OCI-LY7 (cell line): ENCODE data around the gene NUP188.

ENCODE experiments used
- EZH2phosphoT487 ChIP-seq: fragments of 200-600 bp; sonication (generic); IDR thresholded peaks from 2 replicates; pipeline ENCODE4 v1.6.1; 2018; ENCODE audit warnings: low read depth, borderline replicate concordance, mild to moderate bottlenecking, mixed run types, antibody characterized with exemption, low read length, moderate library complexity, mixed read lengths
- TF ChIP-seq, protein P1 (sequence below): fragments of 200-600 bp; sonication (generic); conservative IDR thresholded peaks from 2 replicates; pipeline ENCODE4 v1.5.1; 2014; ENCODE audit warnings: mild to moderate bottlenecking, antibody characterized with exemption, low read length, moderate library complexity, mixed read lengths

DNA sequence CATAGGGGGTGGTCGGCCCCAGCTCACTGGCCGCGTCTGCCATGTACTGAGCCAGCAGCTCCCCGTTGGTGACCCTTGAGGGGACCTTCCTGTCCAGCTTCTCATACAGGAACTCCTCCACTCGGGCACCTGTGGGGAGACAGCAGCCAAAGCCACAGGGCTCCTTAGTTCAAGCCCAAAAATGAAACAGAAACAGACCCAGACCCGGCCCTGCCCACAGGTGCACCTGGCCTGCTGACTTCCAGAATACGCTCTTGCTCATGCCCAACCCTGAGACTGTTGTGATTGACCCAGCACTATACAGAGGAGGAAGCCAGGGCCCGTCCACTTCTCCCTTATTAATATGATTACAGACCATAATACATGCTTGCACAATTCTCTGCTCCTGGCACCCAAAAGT is 73.6 kb downstream of the NUP188 start:
- TF ChIP-seq, protein P1, sequence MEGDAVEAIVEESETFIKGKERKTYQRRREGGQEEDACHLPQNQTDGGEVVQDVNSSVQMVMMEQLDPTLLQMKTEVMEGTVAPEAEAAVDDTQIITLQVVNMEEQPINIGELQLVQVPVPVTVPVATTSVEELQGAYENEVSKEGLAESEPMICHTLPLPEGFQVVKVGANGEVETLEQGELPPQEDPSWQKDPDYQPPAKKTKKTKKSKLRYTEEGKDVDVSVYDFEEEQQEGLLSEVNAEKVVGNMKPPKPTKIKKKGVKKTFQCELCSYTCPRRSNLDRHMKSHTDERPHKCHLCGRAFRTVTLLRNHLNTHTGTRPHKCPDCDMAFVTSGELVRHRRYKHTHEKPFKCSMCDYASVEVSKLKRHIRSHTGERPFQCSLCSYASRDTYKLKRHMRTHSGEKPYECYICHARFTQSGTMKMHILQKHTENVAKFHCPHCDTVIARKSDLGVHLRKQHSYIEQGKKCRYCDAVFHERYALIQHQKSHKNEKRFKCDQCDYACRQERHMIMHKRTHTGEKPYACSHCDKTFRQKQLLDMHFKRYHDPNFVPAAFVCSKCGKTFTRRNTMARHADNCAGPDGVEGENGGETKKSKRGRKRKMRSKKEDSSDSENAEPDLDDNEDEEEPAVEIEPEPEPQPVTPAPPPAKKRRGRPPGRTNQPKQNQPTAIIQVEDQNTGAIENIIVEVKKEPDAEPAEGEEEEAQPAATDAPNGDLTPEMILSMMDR: no peak
- TF ChIP-seq EZH2phosphoT487: no peak
